Spleen (tissue), 7 donors: ENCODE results near the gene DLG2.

Source experiments
- CTCF ChIP-seq, 11 experiments: fragments of 200-600 bp in 7 of 11; fragments of 450-650 bp in 4 of 11; sonication (generic) in 4 of 11; IDR thresholded peaks in 8 of 11; conservative IDR thresholded peaks in 3 of 11; 1 replicate in 7 of 11; 2 replicates in 4 of 11; pipeline versions ENCODE4 v1.4.0 to v1.8.0; 2016 to 2021; ENCODE audit warnings: antibody characterized with exemption in 11 of 11, inconsistent platforms in 4 of 11, mild to moderate bottlenecking in 1 of 11
- POLR2A ChIP-seq, 3 donors: fragments of 450-650 bp; IDR thresholded peaks; one replicate each; pipeline ENCODE4 v1.5.1; 2017; ENCODE audit warnings: antibody characterized with exemption in 3 of 3, mild to moderate bottlenecking in 1 of 3
- POLR2AphosphoS5 ChIP-seq, 3 donors: sonication (generic); formaldehyde crosslinking; IDR thresholded peaks; one replicate each; pipeline ENCODE4 v1.5.1; 2017; ENCODE audit warnings: antibody characterized with exemption in 3 of 3
- donor health status: DM: no; HTN: no; CAD: no; lungs with moderate emphysema.
- donor health status: DM: no; HTN: no; CAD: no.
- donor health status: DM: no; HTN: no; CAD: no.

GRCh38 chr11:83480811-83481210, 2146.3 kb downstream of the DLG2 start:
- no peak for TF ChIP-seq CTCF (IDR thresholded peaks at IDR 0.05 in 8 of 11, conservative IDR thresholded peaks at IDR 0.05 in 3 of 11)
- no peak for TF ChIP-seq POLR2A (IDR thresholded peaks at IDR 0.05)
- no peak for TF ChIP-seq POLR2AphosphoS5 (IDR thresholded peaks at IDR 0.05)
